ENCODE data around the gene CHST9. TPM values are rescaled to one million over a fixed set of nuclear protein-coding genes. Genes with fewer than 3 reads are reported as not detected.

Gene CHST9
- total and polyA plus RNA-seq, 2 donors (not counting 3 experiments of a cell fraction or from before 2014, with no cell fraction given), result not detected

DNA sequence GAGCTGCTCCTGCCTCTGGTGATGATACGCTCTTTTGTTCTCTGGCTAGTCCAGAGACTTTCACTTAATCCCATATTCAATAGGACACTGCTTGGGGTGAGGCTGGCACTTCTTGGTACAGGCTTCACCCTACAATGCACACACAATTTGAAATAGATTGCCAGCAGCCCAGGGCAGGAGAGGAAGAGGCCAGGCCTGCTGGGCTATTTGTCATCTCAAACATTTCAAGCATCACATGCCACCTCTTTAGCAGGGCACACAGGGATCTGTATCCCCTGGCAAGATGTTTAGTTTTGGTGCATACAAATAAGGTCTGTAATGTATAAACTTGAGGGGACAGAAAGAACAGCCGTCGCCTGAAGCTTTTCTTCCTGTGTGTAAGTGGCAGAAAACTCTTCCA lies 120.4 kb downstream of the CHST9 start:
- ChIA-PET CTCF (no interaction called here), POLR2A (no interaction called here)
- no peak overlapping the region for H3K4me3 ChIP-seq (replicated peaks in 1 of 3; ENCODE audit: insufficient read depth in 1 of 3, low read depth in 1 of 3, low read length in 3 of 3)
- no peaks in the 10 kb centered on the region for H3K9me1 ChIP-seq (replicated peaks; ENCODE audit: control insufficient read depth, extremely low read depth, insufficient read depth, low read length)
- dilution Hi-C loops (cut with MboI; ENCODE audit: extremely low pct_ligation_motif_present, low sequenced_read_pairs) (no loop called here), intact Hi-C loops (cut with micrococcal nuclease) (no loop called here)
- no peak overlapping the region for H3K4me2 ChIP-seq (ENCODE audit: insufficient read depth, low read length)
- TF ChIP-seq EZH2 (IDR thresholded peaks at IDR 0.05; ENCODE audit: borderline replicate concordance, low read depth, low read length, severe bottlenecking) (no peak), MYC (IDR thresholded peaks at IDR 0.05; ENCODE audit: low read depth, low read length) (no peak), JUN (IDR thresholded peaks at IDR 0.05; ENCODE audit: borderline replicate concordance, insufficient read depth, insufficient read length, low read depth) (no peak), GATA2 (IDR thresholded peaks at IDR 0.05; ENCODE audit: insufficient read depth, insufficient read length, low read depth, low read length) (no peak), POLR2AphosphoS5 (IDR thresholded peaks at IDR 0.05; ENCODE audit: insufficient read depth, low read depth, low read length) (no peak), FOS (IDR thresholded peaks at IDR 0.05; ENCODE audit: borderline replicate concordance, insufficient read depth, low read length) (no peak), POLR2A (IDR thresholded peaks at IDR 0.05; ENCODE audit: low read depth, low read length) (no peak)
- TF ChIP-seq, protein P1, sequence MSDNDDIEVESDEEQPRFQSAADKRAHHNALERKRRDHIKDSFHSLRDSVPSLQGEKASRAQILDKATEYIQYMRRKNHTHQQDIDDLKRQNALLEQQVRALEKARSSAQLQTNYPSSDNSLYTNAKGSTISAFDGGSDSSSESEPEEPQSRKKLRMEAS (IDR thresholded peaks at IDR 0.05; ENCODE audit: insufficient read depth, insufficient read length), result no peak
- TF ChIP-seq, protein P2, sequence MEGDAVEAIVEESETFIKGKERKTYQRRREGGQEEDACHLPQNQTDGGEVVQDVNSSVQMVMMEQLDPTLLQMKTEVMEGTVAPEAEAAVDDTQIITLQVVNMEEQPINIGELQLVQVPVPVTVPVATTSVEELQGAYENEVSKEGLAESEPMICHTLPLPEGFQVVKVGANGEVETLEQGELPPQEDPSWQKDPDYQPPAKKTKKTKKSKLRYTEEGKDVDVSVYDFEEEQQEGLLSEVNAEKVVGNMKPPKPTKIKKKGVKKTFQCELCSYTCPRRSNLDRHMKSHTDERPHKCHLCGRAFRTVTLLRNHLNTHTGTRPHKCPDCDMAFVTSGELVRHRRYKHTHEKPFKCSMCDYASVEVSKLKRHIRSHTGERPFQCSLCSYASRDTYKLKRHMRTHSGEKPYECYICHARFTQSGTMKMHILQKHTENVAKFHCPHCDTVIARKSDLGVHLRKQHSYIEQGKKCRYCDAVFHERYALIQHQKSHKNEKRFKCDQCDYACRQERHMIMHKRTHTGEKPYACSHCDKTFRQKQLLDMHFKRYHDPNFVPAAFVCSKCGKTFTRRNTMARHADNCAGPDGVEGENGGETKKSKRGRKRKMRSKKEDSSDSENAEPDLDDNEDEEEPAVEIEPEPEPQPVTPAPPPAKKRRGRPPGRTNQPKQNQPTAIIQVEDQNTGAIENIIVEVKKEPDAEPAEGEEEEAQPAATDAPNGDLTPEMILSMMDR (IDR thresholded peaks at IDR 0.05; ENCODE audit: extremely low read depth in 1 of 2, insufficient read depth in 1 of 2, low read depth in 1 of 2, low read length in 2 of 2), result no peak
- no peaks in the 10 kb centered on the region for H3K79me2 ChIP-seq (ENCODE audit: control insufficient read depth, insufficient read depth, low read length)
- no peaks in the 10 kb centered on the region for H4K20me1 ChIP-seq (replicated peaks; ENCODE audit: control insufficient read depth, extremely low read depth, insufficient read depth, low read length)
- H3K27ac ChIP-seq (ENCODE audit: insufficient read depth, low read depth, low read length), result no peak overlapping the region
- no peaks in the 10 kb centered on the region for H3K27me3 ChIP-seq (ENCODE audit: control insufficient read depth in 2 of 2, insufficient read depth in 2 of 2, low read length in 2 of 2)
- H3K9me3 ChIP-seq (replicated peaks; ENCODE audit: control insufficient read depth, insufficient read depth, low read length), result peaks cover 2% of the 10 kb centered on the region
- H3K4me1 ChIP-seq (ENCODE audit: control insufficient read depth, extremely low read depth, insufficient read depth, low read length), result no peaks in the 10 kb centered on the region
- H3K9ac ChIP-seq (replicated peaks; ENCODE audit: extremely low read depth, insufficient read depth, low read length), result no peak overlapping the region
- H2AFZ ChIP-seq (ENCODE audit: low read depth, low read length), result no peak overlapping the region
- DNase-seq (ENCODE audit: low read depth, low spot score), result no peak
- no TSS peak for BruUV-seq (replicated peaks)
- H3K36me3 ChIP-seq (ENCODE audit: control insufficient read depth in 2 of 2, extremely low read depth in 1 of 2, insufficient read depth in 2 of 2, low read length in 2 of 2), result no peaks in the 10 kb centered on the region
- no peak for FAIRE-seq

All from endothelial cell of umbilical vein (primary cell).